ENCODE data around the gene C10orf62.
"Not testable (repeated sequence)": the region's sequence is repeated elsewhere in the genome, so short reads cannot be mapped to it uniquely, and the experiment has no call there.

Gene C10orf62

GRCh38 chr10:97589479-97589878 is at the start of gene C10orf62:
Gene C10orf62 (plus strand): TSS chr10:97589721. CDS start chr10:97589898, 177 bp downstream.
- no peak for DNase-seq

DNA sequence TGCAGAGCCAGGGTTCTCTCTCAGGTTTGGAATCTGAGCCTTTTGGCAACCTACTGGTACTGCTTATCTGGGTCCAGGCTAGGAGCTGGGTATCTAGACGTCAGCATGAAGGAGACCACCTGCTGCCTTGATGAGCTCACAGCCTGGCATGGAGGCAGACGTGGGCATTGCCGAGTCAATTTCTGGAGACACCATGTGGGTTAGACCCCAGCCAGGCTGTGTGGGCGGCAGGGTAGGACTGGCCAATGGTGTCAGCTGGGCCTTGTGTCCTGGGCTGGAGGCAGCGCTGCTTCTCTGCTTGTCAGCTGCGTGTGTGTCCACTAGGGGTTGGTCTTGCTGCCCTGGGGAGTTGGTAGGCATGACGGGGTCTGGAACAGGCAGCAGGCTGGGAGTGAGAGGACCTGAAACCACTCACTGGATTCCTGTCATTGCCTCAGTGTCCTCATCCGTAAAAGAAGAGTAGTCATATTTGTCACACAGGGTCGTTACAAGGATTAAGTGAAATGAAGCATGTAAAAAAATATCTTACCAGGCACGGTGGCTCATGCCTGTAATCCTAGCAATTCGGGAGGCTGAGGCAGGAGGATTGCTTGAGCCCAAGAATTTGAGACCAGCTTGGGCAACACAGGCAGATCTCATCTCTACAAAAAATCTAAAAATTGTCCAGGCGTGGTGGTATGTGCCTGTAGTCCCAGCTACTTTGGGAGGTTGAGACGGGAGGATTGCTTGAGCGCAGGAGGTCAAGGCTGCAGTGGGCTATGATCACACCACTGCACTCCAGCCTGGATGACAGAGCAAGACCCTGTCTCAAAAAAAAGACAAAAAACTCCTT is 48.6 kb upstream of the C10orf62 start:
- DNase-seq: no peak

- peak; percentile 17 for DNase-seq
These were observed 47.1 kb upstream of the C10orf62 start for GRCh38 chr10:97542169-97543024.

DNA sequence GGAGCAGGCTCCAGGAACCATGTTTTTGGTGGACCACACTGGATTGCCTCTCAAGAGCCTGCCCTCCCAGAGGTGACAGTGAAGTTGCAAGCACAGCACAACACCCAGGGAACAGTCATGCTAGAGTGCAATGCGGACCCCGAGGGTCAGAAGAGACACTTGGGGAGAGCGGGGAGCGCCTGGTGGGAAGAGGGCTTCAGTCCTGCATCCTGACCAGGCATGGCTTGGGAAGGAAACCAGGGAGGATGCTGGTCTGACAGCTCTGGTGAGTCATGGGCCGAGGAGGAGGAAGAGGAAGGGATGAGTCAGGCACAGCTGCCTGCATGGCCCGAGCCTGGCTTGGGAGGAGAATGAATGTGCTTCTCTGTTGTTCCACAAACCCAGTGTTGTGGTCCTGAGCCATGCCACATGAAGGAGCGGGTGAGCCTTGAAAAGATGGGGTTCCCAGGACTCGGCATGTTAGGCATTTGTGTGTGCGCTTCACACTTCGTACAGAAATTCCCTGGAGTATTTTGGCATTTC is 46.4 kb upstream of the C10orf62 start:
- peak; percentile 16 for DNase-seq

DNA sequence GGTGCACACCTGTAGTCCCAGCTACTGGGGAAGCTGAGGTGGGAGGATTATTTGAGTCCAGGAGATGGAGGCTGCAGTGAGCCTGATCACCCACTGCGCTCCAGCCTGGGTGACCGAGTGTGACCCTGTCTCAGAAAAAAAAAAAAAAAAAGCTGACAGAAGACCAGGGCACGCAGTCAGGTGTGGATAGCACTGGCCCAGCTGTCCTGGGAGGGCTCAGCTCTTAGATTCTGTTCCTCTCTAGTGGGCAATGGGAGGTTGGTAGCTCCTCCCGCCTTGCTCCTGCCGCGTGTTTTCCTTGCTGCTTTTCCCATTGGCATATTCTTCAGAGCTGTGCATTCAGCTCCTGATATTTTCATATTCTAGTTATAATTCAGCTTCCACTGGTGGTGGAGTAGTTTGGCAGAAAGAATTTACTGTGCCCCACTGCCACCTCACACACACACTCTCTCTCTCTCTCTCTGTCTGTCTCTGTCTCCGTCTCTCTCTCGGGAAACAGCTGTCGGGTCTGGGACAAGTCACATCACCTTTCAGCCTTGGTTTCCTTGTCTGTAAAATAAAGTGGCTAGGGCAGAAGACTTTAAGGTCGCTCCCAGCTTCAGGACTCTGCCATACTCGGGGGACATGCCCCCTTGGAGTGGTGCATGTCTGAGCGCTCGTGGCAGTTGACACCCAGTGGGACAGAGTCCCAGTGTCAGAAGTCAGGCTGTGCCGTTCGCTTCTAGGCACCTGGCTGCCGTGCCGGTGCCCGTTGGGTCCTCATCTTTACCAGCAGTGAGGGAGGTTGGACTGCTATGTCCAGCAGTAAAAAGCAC is 42.9 kb upstream of the C10orf62 start:
- DNase-seq: no peak

DNA sequence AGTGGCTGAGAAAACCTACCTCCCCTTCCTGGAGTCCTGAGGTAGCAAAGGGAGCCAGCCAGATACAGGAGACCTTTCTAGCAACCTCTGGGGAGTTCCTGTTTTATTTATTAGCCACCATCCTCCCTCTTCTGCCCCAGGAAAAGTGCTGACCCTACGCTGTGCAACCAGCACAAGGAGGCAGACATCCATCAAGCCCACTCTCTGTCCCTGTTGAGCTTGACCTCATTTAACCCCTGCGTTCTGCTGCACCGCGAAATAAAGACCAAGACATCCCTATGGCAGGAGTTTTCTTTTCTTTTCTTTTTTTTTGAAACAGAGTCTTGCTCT is 42.3 kb upstream of the C10orf62 start:
- DNase-seq: no peak

- no peak for DNase-seq
These were observed 41.6 kb upstream of the C10orf62 start for GRCh38 chr10:97547962-97548361.

DNA sequence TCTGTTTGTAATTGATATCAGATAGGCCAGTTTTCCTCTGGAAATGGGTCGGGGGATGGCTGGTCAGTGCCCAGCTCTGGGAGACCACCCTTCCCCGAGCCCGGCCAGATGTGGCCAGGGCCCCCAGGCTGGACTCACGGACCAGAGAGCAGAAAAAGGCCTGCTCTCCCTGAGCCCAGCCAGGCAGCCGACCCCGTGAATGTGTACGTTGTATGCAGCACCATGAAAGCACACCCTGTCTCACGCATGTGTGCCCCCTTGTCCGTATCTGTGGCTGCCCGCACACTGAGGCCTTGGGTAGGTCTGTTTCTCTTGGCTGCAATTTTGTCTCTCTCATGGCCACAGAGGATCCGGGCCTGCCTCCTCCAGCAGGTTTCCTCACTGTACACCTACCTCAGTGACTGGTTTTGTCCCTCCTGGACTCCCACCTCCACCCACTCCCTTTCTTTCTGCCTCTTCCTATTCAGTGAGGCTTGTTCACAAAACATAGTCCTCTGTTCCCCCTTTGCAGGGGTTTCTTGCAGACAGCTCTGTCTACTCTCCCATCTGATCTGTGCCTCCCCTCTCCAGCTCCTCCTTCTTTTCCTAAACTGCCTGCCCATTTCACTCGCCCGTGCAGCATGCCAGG is 40.6 kb upstream of the C10orf62 start:
- no peak for DNase-seq

DNA sequence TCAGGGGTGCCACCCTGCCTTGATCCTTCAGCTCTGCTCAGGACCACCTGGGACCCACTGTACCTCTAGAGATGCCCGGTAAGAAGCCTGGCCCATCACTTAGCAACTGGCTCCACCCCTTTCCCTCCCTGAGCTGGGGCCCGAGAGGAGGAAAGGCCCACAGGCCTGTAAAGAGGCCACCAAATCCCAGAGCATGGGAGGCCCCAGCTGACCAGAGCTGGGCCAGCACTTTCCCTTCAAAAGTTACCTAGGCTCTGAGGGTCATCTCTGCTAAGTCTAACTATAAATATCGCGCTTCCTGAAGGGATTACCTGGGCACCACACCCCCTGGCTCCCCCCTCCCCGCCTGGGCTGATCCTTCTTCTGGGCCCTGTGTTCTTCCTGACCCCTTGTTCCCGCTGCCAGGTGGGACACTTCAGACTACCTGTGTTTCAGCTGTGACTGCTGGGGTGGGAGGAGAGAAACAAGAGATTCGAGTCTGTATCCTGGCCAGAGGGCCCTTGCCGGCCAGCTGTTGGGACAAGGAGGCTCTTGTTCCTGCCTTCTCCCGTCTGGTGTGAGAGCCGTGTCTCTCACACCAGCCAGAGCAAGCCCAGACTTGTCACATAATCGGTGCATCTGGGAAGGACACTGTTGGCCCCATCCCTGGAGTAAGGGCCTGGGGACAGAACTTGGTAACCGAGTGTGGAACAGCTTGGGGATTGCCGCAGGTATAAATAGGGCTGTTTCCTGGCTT is 39.8 kb upstream of the C10orf62 start:
- DNase-seq: no peak

DNA sequence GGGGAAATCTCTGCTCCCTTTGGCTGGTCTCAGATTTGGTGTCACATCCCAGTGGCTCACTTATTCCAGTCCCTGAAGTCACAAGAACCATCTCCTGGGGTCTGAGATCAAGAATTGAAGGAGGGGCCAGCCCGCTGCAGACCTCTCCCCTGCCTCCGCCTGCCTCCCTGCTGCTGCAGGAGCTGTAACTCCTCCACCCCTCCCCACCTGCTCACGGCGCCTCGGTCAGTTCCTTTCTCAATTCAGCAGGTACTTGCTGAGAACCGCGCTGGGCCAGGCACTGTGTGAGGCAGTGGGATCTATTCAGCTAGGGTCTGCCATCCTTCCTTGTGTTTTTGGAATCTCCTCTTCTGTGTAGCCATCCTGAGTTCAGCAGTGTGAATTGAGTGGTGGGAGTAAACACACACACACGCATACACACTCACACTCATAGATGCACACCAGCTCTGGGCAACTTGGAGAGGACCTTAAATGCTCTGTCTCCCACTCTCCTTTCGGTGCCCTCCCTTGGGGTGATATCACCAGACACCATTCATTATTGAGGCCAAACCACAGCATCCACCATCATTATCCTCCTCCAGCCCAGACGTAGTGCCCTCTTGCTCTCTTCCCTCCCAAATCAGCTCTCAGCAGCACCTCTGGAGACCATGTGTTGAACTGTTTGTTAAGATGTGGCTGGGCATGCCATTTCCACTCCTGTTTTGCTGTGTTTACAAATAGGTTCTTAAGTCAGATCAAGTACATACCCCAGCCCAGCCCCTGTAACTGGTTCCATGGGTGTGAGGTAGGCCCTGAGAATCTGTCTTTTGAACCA is 39.0 kb upstream of the C10orf62 start:
- DNase-seq: no peak

DNA sequence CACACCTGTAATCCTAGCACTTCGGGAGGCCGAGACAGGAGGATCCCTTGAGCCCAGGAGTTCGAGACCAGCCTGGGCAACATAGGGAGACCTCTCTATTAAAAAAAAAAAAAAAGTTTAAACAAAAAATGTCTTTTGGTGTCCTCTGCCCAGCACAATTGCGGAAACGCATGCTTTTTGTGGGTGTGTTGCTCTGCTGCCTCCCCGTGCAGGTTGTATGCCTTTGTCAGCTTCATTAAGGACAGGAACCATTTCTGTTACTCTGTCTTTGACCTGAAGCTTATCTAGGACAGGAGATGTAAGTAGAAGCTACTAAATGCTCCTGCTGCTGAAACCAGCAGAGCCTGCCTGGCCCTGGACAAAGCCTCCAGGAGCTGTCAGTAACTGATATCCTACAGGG is 38.2 kb upstream of the C10orf62 start:
- DNase-seq: no peak

GRCh38 chr10:97553575-97554031 is 35.9 kb upstream of the C10orf62 start:
- peak; percentile 44 for DNase-seq

GRCh38 chr10:97554336-97554735 is 35.2 kb upstream of the C10orf62 start:
- DNase-seq: not testable (repeated sequence)

DNA sequence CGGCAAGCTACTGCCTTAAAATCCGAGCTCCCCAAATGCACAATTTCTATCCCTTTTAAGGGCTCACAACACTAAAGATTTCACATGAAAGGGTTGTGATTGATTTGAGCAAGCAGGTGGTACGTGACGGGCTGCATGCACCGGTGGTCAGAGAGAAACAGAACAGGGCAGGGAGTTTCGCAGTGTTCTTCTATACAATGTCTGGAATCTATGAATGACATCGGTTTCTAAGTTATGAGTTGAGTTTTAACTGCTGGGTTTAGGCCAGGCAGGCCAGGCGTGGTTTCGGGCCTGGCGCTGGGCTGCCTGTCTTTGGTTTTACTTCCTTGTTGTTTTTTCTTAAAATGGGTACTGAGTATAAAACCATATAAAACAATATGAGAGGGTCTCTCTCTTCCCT is 34.0 kb upstream of the C10orf62 start:
- not testable (repeated sequence) for DNase-seq

GRCh38 chr10:97560731-97561381 is 28.7 kb upstream of the C10orf62 start:
- DNase-seq: not testable (repeated sequence)

DNA sequence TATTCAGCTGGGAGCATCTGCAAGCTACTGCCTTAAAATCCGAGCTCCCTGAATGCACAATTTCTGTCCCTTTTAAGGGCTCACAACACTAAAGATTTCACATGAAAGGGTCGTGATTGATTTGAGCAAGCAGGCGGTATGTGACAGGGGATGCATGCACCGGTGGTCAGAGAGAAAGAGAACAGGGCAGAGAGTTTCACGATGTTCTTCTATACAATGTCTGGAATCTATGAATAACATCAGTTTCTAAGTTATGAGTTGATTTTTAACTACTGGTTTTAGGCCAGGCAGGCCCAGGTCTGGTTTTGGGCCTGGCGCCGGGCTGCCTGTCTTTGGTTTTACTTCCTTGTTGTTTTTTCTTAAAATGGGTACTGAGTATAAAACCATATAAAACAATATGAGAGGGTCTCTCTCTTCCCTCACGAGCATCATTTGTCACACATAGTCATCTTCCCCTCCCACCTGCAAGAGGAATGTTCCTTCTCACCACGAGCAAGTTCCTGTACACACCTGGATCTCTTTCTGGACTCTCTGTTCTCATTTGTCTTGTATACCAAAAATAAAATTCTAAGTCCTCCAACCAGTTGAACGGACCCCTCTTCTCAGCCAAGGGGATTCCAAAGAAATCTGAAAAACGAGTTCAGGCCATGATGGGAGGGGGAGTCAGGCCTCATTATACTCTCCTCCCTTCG is 28.0 kb upstream of the C10orf62 start:
- not testable (repeated sequence) for DNase-seq

GRCh38 chr10:97562329-97562728 is 27.2 kb upstream of the C10orf62 start:
- DNase-seq: not testable (repeated sequence)

GRCh38 chr10:97563337-97563736 is 26.2 kb upstream of the C10orf62 start:
- no peak for DNase-seq

GRCh38 chr10:97564776-97565175 is 24.7 kb upstream of the C10orf62 start:
- DNase-seq: no peak

All from activated CD4-positive, alpha-beta T cell treated with anti-CD3 and anti-CD28 coated beads for 1 hour (primary cell).